Activated B cell treated with CpG ODN at 0.5 μM for 24 hours (primary cell): ENCODE measurements around the gene AMIGO2. TPM values are rescaled to one million over a fixed set of nuclear protein-coding genes. Genes with fewer than 3 reads are reported as not detected.
"Not testable (repeated sequence)": the region's sequence is repeated elsewhere in the genome, so short reads cannot be mapped to it uniquely, and the experiment has no call there.

ENCODE experiments used
- ATAC-seq: fragments of 200-7000 bp; cut with Tn5 transposase; one replicate; pipeline ENCODE4 v1.10.0; 2021; ENCODE audit warnings: low read depth, mild to moderate bottlenecking, moderate library complexity
- CTCF ChIA-PET: fragments of 350-600 bp; sonication (Branson Sonifier 250); formaldehyde crosslinking; loops from one replicate; lab custom pipeline; 2021; ENCODE audit warnings: antibody characterized with exemption; lab: Charles Lee
- POLR2A ChIA-PET: fragments of 350-600 bp; sonication (Branson Sonifier 250); formaldehyde crosslinking; loops from one replicate; lab custom pipeline; 2021; ENCODE audit warnings: antibody characterized with exemption; lab: Charles Lee
- DNase-seq: peaks from one replicate; pipeline ENCODE4 v3.0.0; 2022
- H3K27ac Mint-ChIP-seq: one replicate; pipeline ENCODE4 v1.8.0; 2020; ENCODE audit warnings: mixed read lengths
- H3K27me3 Mint-ChIP-seq: one replicate; pipeline ENCODE4 v1.8.0; 2021; ENCODE audit warnings: mixed read lengths
- H3K36me3 Mint-ChIP-seq: one replicate; pipeline ENCODE4 v1.8.0; 2021; ENCODE audit warnings: low read depth, mixed read lengths
- H3K4me1 Mint-ChIP-seq: one replicate; pipeline ENCODE4 v1.8.0; 2021; ENCODE audit warnings: mixed read lengths
- H3K4me3 Mint-ChIP-seq: one replicate; pipeline ENCODE4 v1.8.0; 2020; ENCODE audit warnings: mild to moderate bottlenecking, mixed read lengths
- H3K9me3 Mint-ChIP-seq: one replicate; pipeline ENCODE4 v1.8.0; 2020; ENCODE audit warnings: mixed read lengths
- intact Hi-C: fragments of 100-400 bp; cut with micrococcal nuclease; formaldehyde crosslinking; loops from one replicate; pipeline ENCODE4 v1.15.1; 2024
- total RNA-seq: library from RNA; stranded (reverse); gene quantifications from 2 replicates; pipeline ENCODE4 v1.2.3, GENCODE V29; 2022
- TF ChIP-seq, protein P1 (sequence below): fragments of 200-600 bp; IDR thresholded peaks from one replicate; pipeline ENCODE4 v1.8.0; 2022; ENCODE audit warnings: antibody characterized with exemption, mild to moderate bottlenecking

Gene AMIGO2
- total RNA-seq, 1 donor from 2014 or later = 14.1 TPM

- intact Hi-C loops = no loop called here
- no peak for ATAC-seq
- ChIA-PET CTCF (interaction anchor here (0.7 to 4.0 kb wide), 3 partner anchors 12 to 329 kb away, joined by 4 to 17 read pairs (median 4); partner anchors contain the start of genes AMIGO2 and PCED1B), POLR2A (no interaction called here)
- TF ChIP-seq, protein P1, sequence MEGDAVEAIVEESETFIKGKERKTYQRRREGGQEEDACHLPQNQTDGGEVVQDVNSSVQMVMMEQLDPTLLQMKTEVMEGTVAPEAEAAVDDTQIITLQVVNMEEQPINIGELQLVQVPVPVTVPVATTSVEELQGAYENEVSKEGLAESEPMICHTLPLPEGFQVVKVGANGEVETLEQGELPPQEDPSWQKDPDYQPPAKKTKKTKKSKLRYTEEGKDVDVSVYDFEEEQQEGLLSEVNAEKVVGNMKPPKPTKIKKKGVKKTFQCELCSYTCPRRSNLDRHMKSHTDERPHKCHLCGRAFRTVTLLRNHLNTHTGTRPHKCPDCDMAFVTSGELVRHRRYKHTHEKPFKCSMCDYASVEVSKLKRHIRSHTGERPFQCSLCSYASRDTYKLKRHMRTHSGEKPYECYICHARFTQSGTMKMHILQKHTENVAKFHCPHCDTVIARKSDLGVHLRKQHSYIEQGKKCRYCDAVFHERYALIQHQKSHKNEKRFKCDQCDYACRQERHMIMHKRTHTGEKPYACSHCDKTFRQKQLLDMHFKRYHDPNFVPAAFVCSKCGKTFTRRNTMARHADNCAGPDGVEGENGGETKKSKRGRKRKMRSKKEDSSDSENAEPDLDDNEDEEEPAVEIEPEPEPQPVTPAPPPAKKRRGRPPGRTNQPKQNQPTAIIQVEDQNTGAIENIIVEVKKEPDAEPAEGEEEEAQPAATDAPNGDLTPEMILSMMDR = no peak
- no peaks in the 10 kb centered on the region for H3K4me1 Mint-ChIP-seq
- DNase-seq = no peak
- no peak overlapping the region for H3K27ac Mint-ChIP-seq
- H3K36me3 Mint-ChIP-seq = no peaks in the 10 kb centered on the region
- H3K27me3 Mint-ChIP-seq = no peaks in the 10 kb centered on the region
- H3K9me3 Mint-ChIP-seq = no peaks in the 10 kb centered on the region
- no peak overlapping the region for H3K4me3 Mint-ChIP-seq
Measured at GRCh38 chr12:47067771-47068431, 11.9 kb downstream of the AMIGO2 start.

DNA sequence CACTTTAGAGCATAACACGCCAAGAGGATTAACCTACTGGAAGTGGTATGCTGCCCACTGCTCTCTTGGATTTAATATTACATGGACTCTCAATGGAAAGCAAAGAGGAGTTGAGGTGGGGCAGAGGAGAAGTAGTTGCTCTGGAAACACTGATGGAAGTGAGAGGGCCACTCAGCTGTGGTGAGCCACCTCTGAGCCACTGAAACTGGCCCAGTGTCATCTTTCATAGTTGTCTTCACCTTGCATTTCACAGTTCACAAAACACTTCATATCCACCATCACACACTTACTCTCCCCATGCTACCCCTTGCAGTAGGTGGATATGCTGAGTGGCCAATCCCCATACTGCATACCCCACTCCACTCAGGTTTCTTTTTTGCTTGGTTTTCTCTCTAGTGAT lies 12.6 kb downstream of the AMIGO2 start:
- no peaks in the 10 kb centered on the region for H3K27me3 Mint-ChIP-seq
- TF ChIP-seq, protein P1 = no peak
- no peaks in the 10 kb centered on the region for H3K9me3 Mint-ChIP-seq
- DNase-seq = no peak
- H3K36me3 Mint-ChIP-seq = no peaks in the 10 kb centered on the region
- no peak for ATAC-seq
- intact Hi-C loops = no loop called here
- H3K4me3 Mint-ChIP-seq = no peak overlapping the region
- H3K4me1 Mint-ChIP-seq = no peaks in the 10 kb centered on the region
- ChIA-PET POLR2A (interaction anchor here (1.5 kb wide), 1 partner anchor 12 kb away, joined by 6 read pairs; the partner anchor contains the start of genes AMIGO2 and PCED1B), CTCF (no interaction called here)
- no peak overlapping the region for H3K27ac Mint-ChIP-seq

DNA sequence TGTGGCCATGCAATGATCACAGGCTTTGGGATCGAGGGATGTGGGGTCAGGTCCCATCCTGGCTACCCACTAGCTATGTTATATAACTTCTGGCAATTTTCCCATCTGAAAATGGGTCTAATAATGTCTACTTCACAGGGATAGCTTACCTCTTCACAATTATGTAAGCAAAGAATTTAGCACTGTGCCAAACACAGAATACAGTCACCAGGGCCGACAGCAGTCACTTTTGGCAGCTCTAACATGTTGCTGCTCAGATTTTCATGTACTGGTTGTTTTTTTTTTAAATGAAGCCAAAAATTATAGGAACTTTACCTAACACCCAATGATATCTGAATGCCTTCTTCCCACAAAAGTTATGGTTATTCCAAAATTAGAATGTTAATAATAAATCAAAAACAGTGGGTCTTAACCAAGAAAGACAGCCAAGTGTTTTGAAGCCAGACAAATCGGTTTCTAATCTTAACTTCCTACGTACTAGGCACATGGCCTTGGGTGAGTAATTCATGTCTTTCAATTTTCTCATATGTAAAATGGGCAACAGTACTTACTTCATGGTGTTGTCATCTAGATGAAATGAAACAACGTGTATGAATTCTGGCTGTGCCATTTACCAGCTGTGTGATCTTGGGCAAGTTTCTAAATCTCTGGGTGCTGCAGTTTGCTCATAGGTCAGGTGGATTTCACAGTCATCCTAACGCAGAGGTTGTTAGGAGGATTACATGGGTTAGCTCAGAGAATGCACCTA lies 13.3 kb downstream of the AMIGO2 start:
- Mint-ChIP-seq H3K4me1 (no peaks in the 10 kb centered on the region), H3K27ac (no peak overlapping the region), H3K4me3 (no peak overlapping the region), H3K9me3 (no peaks in the 10 kb centered on the region), H3K27me3 (no peaks in the 10 kb centered on the region), H3K36me3 (no peaks in the 10 kb centered on the region)
- ChIA-PET CTCF (no interaction called here), POLR2A (interaction anchor here (1.5 kb wide), 1 partner anchor 13 kb away, joined by 6 read pairs; the partner anchor contains the start of genes AMIGO2 and PCED1B)
- TF ChIP-seq, protein P1 = no peak
- DNase-seq (no peak), ATAC-seq (peak; percentile 25)
- intact Hi-C loops = no loop called here

- Mint-ChIP-seq H3K27ac (no peak overlapping the region), H3K4me3 (no peak overlapping the region), H3K4me1 (no peaks in the 10 kb centered on the region), H3K36me3 (no peaks in the 10 kb centered on the region), H3K9me3 (no peaks in the 10 kb centered on the region), H3K27me3 (no peaks in the 10 kb centered on the region)
- intact Hi-C loops = no loop called here
- DNase-seq (no peak), ATAC-seq (no peak)
- TF ChIP-seq, protein P1 = no peak
- POLR2A ChIA-PET = interaction anchor here (1.5 kb wide), 1 partner anchor 14 kb away, joined by 6 read pairs; the partner anchor contains the start of genes AMIGO2 and PCED1B
- CTCF ChIA-PET = no interaction called here
Measured at GRCh38 chr12:47065546-47065945, 14.2 kb downstream of the AMIGO2 start.

- ATAC-seq, H3K27ac Mint-ChIP-seq, DNase-seq, H3K4me1 Mint-ChIP-seq, H3K36me3 Mint-ChIP-seq, H3K4me3 Mint-ChIP-seq, H3K9me3 Mint-ChIP-seq, CTCF ChIA-PET, intact Hi-C loops, POLR2A ChIA-PET, H3K27me3 Mint-ChIP-seq: not testable (repeated sequence)
Measured at GRCh38 chr12:47058640-47059039, 21.1 kb downstream of the AMIGO2 start.

DNA sequence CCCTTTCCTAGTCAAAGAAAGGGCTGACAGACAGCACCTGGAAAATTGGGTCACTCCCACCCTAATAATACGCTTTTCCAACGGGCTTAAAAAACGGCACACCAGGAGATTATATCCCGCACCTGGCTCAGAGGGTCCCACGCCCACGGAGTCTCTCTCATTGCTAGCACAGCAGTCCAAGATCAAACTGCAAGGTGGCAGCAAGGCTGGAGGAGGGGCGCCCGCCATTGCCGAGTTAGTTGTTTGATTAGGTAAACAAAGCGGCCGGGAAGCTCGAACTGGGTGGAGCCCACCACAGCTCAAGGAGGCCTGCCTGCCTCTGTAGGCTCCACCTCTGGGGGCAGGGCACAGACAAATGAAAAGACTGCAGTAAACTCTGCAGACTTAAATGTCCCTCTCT lies 22.8 kb downstream of the AMIGO2 start:
- ATAC-seq, CTCF ChIA-PET, H3K27me3 Mint-ChIP-seq, H3K4me3 Mint-ChIP-seq, H3K27ac Mint-ChIP-seq, DNase-seq, POLR2A ChIA-PET, intact Hi-C loops, H3K36me3 Mint-ChIP-seq, H3K4me1 Mint-ChIP-seq: not testable (repeated sequence)
- H3K9me3 Mint-ChIP-seq = peaks cover 15% of the 10 kb centered on the region

GRCh38 chr12:47055856-47056255 lies 23.9 kb downstream of the AMIGO2 start:
- intact Hi-C loops, H3K4me1 Mint-ChIP-seq, H3K27ac Mint-ChIP-seq, H3K27me3 Mint-ChIP-seq, ATAC-seq, H3K36me3 Mint-ChIP-seq, DNase-seq, H3K4me3 Mint-ChIP-seq, CTCF ChIA-PET: not testable (repeated sequence)
- peaks cover 23% of the 10 kb centered on the region for H3K9me3 Mint-ChIP-seq
- POLR2A ChIA-PET = interaction anchor here (0.9 kb wide), 1 partner anchor 669 kb away, joined by 4 read pairs; no protein-coding TSS in a partner anchor
